ENCODE measurements around the gene CIDEB. TPM values are rescaled to one million over a fixed set of nuclear protein-coding genes. Genes with fewer than 3 reads are reported as not detected.

The CIDEB gene
- total RNA-seq, 1 donor from 2014 or later: 4.9 TPM

DNA sequence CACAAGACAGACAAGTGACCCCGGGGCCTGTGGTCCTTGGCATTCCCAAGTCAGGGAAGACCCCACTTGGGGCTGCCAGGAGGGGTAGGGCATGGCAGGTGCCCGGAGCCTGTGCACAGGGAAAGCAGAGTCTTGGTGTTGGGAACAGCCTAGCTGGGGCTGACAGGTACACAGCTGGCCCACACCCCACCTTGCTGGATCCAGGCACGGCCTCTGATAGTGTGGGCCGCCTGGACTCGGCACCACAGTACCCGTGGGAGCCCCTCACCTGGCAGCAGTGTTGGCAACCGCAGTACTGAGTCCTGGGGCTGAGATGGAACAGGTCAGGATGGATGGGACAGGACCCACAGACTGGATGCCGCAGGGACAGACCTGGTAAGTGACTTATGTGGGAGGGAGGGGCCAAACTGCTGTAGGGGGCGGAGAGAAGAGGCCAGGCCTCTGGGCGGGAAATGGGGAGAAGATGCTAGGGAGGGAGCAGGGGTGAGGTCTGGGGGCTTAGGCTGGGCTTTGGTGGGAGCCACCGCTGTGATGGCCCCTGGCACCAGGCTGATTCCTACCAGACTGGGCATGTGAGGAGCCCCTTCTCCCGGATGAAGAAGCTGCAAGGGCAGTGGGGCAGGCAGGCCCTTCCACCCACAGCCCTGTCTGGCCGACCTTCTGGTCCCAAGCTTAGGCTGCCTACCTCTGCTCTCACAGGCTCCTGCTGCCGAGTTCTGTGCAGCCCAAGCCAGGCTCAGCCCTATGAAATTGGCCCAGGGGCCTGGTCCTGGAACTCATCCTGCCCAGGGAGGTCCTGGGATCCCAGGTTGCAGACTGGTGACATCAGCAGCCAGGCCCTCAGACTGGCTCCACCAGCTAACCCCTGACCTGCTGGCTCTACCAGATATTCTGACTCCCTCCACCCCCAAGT is 44.7 kb downstream of the CIDEB start, which contains the start of gene TGM1:
TGM1 (minus strand) TSS at position 357 of the 913 bp plus-strand sequence. CDS start 825 bp downstream, outside the sequence.
- H3K27ac Mint-ChIP-seq: peak within 1 kb of the TSS; percentile 86
- DNase-seq (ENCODE audit: extremely low spot score, unreplicated experiment): no peak
- TF ChIP-seq CTCF (conservative IDR thresholded peaks at IDR 0.05): no peak
- H3K4me3 Mint-ChIP-seq: no peak within 1 kb of the TSS
- no peaks in the 10 kb centered on the region for H3K9me3 Mint-ChIP-seq
- no peaks in the 10 kb centered on the region for H3K27me3 Mint-ChIP-seq
- peaks cover 3% of the 10 kb centered on the region for H3K4me1 Mint-ChIP-seq (ENCODE audit: unreplicated experiment)
- H3K36me3 Mint-ChIP-seq: peaks cover 4% of the 10 kb centered on the region

- H3K9me3 Mint-ChIP-seq: no peaks in the 10 kb centered on the region
- no peak for DNase-seq (ENCODE audit: extremely low spot score, unreplicated experiment)
- peaks cover 3% of the 10 kb centered on the region for H3K4me1 Mint-ChIP-seq (ENCODE audit: unreplicated experiment)
These were observed 45.8 kb downstream of the CIDEB start for GRCh38 chr14:24261969-24262327.

DNA sequence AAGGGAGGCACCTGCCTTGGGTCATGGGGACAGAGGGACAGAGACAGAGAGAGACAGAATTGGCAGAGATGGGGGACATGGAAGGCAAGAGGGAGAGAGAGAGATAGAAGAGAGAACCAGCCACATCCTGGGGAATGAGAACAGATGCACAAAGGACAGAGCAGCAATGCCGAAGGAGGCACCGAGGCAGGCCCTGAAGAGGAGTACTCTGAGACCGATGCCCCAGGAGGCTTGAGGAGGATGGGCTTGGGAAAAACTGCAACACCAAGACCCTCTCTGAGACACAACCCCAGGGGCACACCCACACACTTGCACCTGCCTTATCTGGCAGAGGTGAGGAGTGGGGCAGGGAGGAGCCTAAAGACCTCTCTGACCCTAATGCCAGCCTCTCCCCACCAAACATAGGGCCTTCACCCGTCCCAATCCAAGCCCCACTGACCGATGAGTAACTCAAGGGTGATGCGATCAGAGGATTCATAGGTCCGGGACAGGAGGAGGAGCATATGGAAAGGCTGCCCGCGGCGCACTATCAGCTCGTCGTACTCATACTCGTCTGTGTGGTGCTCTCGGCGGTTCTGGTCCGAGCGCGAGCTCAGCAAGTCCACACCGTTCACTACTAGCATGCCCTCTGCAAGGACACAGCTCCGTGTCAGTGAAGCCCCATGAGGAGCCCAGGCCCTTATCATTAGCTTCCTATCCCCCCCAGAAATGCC is 46.4 kb downstream of the CIDEB start:
- H3K9me3 Mint-ChIP-seq: no peaks in the 10 kb centered on the region
- no peak overlapping the region for H3K4me3 Mint-ChIP-seq
- H3K27ac Mint-ChIP-seq: peak overlapping the region; percentile 84
- peaks cover 3% of the 10 kb centered on the region for H3K4me1 Mint-ChIP-seq (ENCODE audit: unreplicated experiment)
- no peak for TF ChIP-seq CTCF (conservative IDR thresholded peaks at IDR 0.05)
- no peaks in the 10 kb centered on the region for H3K36me3 Mint-ChIP-seq
- H3K27me3 Mint-ChIP-seq: no peaks in the 10 kb centered on the region
- DNase-seq (ENCODE audit: extremely low spot score, unreplicated experiment): no peak

More at GRCh38 chr14:24261969-24262327, 45.8 kb downstream of the CIDEB start:
- Mint-ChIP-seq H3K36me3 (no peaks in the 10 kb centered on the region), H3K4me3 (no peak overlapping the region), H3K27ac (no peak overlapping the region), H3K27me3 (no peaks in the 10 kb centered on the region)
- no peak for TF ChIP-seq CTCF (conservative IDR thresholded peaks at IDR 0.05)

DNA sequence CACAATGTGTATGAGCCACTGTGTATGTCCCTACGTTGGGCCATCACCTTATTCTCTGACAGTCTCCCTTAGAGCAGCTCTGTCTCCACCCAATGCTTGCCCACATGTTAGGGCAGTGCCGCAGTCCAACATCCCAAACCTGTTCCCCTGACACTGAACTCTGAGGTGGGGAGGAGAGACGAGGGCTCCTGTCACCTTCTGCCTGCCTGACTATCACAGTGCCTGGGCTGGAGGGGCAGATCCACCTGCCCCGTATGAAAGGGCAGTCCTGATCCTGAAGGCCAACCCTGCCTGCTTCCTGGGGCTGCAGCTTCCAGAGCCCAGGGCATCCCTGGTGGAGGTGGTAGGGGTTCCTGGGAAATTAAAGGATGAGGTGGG is 47.0 kb downstream of the CIDEB start:
- Mint-ChIP-seq H3K27me3 (no peaks in the 10 kb centered on the region), H3K9me3 (no peaks in the 10 kb centered on the region), H3K4me3 (no peak overlapping the region), H3K4me1 (ENCODE audit: unreplicated experiment) (peaks cover 3% of the 10 kb centered on the region), H3K36me3 (no peaks in the 10 kb centered on the region), H3K27ac (peak overlapping the region; percentile 84)
- DNase-seq (ENCODE audit: extremely low spot score, unreplicated experiment): no peak
- no peak for TF ChIP-seq CTCF (conservative IDR thresholded peaks at IDR 0.05)

DNA sequence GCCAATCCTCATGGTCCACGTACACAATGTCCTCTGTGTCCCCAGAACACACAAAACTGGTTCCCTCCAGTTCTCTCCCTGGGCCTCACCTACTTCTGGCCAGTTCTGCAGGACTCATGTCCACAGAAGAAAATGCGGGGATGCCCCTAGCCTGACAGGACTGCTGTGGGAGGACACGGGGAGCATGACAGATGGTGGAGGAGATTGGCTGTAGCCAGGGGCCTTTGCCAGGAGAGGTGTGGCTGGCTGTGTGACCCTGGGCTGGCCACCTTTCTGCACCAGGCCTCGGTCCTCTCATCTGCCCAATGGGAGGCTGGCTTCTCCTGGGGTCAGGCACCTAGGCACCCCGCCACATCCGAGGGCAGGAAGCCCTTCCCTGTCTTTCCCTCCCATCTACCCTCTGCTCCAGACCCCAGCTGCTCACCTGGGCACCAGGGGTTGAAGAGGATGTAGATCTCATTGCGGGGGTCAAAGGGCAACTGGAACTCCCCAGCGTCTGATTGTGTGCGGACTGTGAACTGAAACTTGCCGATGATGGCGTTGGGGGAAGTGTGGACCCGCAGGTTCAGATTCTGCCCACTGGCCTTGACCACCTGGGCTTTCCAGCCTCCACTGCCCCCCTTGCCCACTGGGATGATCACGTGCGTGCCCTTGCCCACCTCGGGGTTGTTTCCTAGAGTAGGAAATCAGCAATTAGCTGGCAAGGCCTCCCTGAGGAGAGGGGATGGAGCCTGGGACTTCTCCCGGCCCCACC is 47.6 kb downstream of the CIDEB start:
- Mint-ChIP-seq H3K27me3 (no peaks in the 10 kb centered on the region), H3K4me1 (ENCODE audit: unreplicated experiment) (peaks cover 3% of the 10 kb centered on the region), H3K9me3 (no peaks in the 10 kb centered on the region), H3K4me3 (no peak overlapping the region), H3K36me3 (no peaks in the 10 kb centered on the region), H3K27ac (peak overlapping the region; percentile 84)
- TF ChIP-seq CTCF (conservative IDR thresholded peaks at IDR 0.05): no peak
- no peak for DNase-seq (ENCODE audit: extremely low spot score, unreplicated experiment)
